CD4-positive, alpha-beta T cell treated with Interleukin-6 for 4 hours (primary cell): ENCODE results near the gene PPARG.

Experiments
- DNase-seq: peaks from one replicate; pipeline ENCODE4 v3.0.0-alpha.2; 2020; ENCODE audit warnings: mixed read lengths

PPARG gene

DNA sequence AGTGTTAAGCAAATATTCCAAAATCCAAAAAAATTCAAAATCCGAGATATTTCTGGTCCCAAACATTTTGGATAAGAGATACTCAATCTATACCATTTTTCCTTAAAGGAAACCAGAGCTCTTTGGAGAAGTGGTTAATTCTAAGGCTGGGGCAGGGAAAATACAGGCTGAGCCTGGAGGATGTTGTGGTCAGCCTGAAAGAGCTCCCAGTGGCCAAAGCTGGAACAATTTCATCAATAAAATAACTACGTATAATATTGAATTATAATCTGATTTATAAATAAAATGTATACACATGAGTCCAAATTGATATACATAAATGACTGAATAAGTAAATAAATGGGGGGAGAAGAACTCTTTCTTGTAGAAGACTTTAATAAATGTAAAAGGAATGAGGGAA is 24.6 kb downstream of the PPARG start:
- no peak for DNase-seq

DNA sequence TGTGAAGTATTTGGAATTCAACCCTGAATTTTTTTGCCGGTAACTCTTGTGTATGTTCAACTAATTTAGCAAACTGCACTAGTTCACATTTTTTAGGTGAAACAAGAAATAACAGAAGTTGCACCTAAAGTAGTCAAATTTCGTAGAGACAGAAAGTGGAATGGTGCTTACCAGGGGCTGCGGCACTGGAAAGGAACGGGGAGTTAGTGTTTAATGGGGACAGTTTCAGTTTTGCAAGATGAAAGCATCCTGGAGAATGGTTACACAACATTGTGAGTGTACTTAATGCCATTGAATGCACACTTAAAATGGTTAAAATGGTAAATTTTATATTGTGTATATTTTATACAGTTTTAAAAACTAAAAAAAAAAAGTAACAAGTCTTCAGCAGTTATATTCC is 27.4 kb downstream of the PPARG start:
- DNase-seq: no peak

DNA sequence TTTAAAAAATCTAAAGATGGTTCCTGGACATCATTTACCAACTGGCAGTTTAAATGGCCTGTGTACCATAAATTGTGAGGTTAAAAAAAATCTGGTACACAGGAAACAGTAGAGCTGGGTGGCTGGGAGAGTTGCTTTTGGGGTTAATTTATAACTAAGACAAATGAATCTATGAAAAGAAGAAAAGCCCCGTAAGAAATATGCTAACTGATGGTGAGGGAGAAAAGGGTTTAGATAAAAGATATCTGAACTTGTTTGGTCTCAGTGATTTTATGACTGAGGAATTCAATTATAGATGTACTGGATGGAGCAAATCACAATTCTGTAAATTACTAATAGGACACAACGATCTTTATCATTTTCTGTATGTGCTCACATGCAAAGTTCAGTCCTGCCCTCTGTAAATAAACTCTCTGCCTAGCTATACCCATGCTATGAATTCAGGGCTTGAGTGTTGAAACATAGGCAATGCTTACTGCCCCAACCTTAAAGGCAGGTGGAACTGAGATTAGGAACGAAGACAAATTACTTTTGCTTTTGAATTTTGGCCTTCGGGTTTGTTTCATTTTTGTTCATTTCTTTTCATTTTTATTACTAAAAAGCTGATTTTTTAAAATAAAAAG is 28.0 kb downstream of the PPARG start:
- DNase-seq: no peak

DNA sequence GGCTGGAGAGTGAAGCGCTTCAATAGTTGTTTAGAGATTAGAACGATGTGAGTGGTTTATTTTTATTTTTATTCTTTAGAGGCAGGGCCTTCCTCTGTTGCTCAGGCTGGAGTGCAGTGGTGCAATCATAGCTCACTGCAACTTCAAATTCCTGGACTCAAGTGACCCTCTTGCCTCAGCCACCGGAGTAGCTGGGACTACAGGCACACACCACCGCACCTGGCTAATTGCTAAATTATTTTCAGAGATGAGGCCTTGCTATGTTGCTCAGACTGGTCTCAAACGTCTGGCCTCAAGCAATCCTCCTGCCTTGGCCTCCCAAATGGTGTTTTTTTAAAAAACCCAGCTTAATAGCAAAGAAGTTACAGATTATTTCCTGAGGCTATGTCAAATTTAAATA is 29.0 kb downstream of the PPARG start:
- DNase-seq: no peak

DNA sequence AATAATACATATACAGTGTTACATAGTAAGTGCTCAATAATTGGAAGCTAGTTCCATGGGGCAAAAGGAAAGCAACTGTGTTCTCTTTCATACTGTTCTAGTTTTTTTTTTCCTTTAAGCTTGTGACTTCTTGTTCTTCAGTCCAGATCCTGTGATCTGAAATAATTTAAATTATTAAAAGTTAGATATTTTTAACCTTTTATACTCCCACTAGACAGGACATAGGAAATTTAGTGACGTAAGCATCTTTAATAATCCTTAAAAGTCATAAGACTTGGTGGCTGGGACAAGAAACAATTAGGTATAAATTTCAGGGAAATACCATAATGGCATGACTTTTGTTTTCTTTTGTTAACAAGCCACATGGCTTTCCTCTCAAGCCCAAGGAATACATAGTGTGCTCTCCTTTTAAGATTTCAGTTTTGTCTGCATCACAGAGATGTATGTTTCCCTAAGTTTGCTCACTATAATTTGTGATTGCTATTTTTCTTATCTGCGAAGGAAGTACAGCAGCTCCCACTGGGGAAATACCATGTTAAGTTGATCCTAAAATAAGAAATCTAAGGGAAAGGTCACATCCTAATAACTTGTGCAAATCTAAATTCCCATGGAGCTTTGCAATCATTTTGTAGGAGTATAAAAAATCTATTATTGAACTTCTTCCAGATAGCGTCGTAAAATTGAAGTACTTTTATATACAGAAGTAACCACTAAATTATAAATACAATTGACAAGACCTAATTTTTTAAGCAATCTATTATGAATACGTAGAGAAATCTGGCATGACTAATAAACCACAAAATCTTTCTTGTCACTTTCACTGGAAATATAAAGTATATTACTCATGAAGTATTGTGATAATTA is 30.1 kb downstream of the PPARG start:
- DNase-seq: no peak

DNA sequence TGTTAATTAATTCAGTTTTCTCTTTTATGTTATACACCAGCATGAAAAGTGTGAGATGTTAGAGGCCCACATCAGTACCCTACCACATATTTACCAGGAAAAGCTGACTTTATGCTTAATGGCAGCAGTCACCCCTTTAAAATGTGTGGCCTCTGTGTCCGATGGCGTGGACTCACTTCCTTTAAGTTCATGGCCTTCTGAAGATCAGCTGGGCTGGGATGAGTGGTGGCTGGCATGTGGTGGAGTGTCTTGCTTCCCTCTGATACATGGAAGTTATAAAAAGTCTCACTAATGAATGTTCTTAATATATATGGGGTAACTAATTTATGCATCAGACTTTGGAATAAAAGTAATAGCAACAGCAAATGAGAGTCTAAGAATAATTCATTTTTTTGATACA is 32.1 kb downstream of the PPARG start:
- DNase-seq: no peak

DNA sequence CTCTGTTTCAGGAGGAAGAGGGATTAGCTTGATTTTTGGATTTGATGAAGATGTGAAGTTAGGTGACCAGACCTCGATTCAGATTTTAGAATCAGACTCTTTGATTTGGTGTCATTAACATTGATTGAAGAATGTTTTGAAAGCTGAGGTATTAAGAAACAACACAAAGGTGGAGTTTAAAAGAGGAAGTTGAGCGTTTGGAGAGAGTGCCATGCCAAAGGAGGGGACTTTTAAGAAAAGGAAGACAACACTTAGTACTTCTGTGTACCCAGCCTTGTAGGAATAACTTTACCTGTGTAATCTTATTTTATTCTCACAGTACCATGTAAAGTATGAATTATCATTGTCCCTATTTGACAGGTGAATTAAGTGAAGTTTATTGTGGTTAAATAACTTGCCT is 34.4 kb downstream of the PPARG start:
- DNase-seq: no peak

DNA sequence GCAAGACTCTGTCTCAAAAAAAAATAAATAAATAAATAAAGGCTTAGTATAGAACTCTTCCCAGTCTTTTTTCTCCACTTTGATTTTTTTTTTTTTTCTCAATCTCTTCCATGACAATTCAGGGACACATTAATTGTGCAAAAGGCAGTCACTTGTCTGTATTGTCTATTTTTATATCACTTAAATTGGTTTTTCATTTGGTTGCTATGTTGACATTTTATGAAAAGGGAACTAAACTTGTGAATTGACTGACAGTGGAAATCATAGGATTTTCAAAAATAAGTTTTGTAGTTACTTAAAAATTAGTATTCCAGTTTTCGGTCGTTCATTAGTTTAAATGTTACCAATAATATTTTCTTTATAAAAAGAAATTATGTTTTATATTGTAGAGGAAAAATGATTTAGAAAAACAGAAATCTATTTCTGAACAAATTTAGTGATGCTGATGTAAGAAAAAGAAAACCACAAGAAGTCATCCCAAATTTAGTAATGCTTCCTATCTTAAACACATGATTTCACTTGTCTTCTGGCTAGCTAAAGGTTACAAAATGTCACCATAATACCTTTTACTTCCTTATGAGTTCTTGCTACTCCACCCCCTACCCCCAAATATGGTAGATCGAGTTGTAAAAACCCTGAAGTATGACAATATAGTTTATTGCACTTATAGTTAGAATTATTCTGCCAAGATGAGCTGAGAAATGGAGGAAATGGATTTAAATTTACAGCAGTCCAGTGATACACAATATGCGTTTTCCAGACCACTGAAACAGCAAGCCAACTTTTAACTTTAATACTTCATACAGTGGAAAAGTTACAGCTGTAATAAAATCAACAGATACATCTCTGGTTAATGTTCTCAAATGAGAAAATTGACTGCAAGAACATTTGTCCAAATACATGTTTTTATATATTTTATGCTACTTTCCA is 37.0 kb downstream of the PPARG start:
- no peak for DNase-seq

DNA sequence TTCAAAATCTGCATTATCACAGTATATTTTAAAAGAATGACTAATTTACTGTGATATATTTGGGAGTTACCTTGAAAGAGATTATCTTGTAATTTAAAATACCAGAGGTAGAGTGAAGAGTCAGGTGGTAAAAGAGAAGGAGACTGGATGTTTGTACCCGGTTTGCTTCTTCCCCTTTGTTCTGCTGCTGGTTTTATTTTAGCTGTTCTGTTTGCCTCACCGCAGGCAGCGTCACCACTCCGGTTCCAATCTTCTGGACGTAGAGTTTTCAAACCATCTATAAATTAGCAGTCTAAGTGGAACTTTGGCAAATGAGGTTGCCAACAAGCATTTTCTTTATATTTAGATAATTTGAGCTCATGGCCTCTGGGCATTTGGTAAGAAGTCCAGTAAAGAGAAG is 38.2 kb downstream of the PPARG start:
- no peak for DNase-seq

DNA sequence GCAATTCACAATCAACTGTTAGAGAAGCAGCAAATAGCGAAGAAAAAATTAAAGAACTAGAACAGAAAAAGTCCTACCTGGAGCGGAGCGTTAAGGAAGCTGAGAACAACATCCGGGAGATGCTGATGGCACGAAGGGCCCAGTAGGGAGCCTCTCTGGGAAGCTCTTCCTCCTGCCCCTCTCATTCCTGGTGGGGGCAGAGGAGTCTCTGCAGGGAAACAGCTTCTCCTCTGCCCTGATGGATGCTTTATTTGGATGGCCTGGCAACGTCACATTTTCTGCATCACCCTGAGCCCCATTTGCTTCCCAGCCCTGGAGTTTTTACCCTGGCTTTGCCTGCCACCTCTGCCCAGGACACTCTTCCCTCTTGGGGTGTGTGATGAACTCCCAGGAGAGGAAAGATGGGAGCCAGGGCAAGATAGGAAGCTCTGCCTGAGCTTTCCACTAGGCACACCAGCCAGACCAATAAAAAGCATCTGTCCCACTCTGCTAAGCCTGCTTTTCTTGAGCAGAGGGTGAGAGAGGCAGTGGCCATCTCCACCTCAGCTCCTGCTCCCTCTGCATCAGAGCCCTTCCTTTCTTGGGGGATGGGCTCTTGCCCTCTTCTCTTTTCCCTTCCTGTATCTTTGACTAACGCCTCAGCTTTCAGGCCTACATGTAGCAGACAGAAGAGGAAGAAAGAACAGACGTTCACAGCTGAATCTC is 39.4 kb downstream of the PPARG start:
- no peak for DNase-seq

DNA sequence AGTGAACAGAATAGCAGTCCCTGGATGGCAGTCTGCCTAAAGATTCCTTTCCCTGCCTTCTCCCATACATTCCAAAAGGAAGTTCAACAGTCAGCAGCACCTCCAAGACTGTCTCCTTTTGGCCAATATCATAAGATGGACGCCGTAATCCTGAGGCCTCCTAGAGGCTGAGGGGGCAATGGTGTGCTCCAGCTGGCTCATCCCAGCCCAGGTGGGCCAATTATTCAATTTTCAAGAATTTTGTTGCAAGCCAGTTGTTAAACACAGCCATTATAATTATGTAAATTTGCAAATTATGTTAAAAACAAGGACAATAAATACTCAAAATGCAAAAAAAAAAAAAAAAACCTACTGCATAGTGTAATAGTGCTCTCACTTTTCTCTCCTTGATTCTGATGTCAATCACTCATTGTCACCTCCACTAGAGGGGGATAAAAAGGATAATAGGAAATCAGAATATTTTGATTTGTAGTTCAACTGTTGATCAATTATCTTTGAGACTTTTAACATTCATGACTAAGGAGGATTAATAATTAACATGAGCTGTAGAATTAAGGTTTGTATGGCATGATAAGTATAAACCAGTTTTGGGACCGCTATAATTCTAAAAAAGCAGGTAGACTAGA is 40.1 kb downstream of the PPARG start:
- no peak for DNase-seq

DNA sequence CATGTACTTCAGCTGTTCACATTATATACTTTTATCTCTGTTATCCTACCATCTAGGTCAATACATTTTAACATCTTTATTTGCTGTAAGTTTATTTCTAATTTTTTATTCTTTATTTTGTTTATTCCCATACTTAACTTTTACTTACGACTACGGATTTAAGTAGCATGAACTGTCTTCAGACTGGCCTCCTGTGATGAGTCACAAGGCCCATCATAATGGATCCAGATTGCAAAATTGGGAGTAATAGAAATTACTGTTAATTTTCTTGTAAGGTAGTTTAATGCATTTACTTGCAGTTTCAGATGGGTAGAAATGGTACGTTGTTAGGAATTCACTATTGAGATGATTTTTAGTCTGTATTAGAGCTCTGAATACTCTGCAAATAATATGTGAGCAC is 45.9 kb downstream of the PPARG start:
- DNase-seq: no peak

DNA sequence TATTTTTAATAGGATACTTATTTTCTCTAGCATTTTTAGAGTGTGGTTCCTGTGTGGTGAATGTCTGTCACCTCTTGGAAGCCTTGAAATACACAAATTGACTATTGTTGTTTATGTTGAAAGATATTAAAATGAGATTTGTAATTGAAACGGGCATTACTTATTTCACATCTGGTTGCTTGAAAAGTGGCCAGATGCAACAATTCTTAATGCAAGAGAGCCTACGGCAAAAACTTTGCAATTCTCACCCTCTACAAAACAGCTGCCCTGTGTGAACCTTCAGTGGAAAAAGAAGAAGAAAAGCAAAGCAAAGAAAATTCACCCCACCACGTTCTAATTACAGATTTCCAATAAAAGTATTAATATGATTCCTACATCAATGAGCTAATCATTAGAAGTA is 46.6 kb downstream of the PPARG start:
- DNase-seq: no peak

DNA sequence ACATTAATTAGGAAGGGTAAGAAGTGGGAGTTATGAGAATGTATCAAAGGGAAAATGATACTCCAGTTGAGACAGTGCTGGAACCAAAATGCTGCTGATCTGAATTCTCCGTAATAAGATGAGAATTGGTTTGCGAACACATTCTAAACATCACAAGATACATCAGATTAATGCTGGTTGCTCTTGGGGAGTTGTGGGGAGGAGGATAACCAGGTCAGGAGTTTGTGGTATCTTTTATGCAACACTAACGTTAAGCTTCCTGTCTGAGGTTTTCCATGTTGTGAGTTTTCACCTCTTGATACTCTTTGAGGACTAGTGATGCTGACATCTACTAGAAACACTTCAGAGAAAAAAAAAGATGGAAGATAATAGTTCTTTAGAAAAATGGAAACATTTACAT is 47.2 kb downstream of the PPARG start:
- DNase-seq: no peak

DNA sequence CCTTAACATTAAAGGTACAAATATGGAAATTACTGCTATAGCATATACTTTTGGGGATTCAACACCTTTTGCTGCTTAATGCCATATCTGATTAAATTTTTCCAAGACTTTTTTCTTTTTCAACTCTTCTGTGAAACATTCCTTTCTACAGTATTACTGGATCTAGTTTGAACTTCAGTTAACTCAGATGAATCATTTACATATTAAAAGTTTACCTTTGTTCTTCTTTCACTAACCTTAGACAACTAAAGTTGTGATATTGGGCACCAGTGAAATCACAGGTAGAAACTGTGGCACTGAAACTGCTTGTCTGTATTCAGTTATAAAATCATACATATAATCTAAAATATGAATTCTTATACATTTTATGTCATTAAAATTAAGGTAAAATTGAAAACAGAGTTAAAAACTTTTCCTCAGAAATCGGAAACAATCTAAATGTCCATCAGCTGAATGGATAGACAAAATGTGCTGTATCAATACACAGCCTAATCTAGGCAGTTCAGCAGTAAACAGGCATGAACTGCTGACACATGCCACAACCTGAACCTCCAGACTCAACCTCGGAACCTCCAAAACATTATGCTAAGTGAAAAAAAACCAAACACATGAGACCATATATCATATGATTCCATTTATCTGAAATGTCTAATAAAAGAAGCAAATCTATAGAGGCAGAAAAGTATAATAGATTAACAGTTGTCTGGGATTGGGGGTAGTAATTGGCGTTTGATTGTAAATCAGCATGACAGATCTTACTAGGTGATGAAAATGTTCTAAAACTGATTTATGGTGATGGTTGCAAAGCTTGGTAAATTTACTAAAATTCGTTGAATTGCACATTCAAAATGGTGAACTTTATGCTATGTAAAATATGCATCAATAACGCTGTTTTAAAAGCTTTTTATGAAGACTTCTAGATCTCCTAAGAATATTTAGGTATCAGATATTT is 50.0 kb downstream of the PPARG start:
- DNase-seq: no peak

DNA sequence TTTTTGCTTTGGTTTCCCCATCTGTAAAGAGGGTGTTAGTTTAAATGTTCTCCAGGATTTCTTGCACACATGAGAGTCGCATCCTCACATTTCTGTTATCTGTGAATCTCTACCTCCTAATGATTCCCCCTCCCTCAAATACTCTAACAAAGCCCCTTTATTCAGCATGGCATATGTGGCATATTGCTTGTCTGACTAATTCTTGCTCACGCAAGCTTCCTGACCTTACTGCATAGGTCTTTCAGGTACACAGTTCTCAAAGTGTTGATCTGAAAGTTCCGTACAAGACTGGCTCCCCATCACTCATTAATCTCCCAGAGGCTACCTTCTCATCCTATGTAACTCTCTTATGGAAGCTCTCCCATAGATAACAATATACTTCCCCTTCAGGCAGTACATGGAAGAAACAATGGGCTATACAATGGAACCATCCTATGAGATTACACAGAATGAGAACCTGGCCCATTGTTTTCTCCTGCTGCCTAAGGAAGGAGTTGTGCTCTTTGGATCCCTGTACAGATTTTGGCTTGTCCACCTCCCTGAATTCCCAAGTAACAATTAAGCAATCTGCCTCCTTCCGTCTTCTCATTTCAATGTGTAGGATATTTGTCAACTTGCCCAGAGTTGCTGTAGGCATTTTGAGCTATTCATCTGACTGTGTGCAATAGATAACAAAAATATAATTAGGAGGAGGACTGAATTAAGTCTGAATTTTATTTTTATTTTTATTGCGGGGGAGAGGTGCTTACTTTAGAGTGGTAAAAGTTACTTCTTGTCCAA is 51.0 kb downstream of the PPARG start:
- no peak for DNase-seq

DNA sequence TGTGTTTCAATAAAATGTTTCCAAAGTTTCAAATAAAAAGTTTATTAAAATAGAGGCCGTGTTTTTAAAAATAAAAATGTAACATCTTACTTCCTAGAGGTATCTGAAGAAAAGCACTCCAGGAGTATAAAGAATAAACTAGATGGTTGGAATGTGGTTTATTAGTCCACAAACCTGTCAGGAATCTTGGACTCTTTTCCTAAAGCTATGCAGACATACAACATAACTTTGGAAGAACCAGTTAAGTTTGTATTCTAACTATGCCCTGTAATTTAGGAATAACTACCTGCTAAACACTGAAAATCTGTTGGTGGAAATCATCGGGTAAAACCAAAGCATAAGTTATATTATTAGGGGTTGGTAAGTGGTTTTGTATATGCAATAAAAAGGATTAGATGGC is 51.6 kb downstream of the PPARG start:
- DNase-seq: no peak

DNA sequence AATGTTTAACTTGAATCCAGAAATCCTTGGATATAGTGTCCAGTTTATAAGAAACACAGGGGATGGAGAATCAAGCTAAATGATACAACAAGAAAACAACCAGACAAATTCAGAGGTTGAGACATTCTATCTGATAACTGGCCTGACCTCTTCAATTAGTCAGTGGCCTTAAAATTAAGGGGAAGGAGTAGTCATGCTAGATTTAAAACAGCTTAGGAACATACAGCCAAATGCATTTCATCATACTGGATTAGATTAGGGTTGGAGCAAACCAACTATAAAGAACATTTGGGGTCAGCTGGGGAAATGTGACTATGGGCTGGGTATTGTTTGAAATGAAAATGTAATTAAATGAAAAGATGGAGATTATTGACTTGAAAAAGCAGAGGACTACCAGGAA is 53.3 kb downstream of the PPARG start:
- no peak for DNase-seq

DNA sequence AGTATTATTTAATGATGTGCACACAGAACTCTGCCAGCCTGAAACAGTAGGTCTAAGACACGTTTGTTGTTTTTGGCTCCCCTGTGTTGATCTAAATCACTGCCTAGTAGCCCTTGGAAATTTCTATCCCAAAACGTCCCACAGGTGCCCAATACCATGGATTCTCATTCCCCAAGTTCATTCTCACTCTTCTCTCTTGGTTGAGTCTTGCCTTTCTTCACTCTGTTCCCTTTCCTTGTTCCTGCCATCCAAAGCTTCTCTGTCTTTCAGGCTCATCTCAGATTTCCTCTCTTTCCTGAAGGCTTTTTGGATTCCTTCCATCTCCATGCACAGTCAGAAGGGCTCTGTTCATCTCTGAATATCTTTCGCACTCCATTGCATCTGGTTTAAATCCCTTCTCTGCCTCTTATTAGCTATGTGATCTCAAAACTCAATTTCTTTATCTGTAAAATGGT is 54.2 kb downstream of the PPARG start:
- DNase-seq: no peak

DNA sequence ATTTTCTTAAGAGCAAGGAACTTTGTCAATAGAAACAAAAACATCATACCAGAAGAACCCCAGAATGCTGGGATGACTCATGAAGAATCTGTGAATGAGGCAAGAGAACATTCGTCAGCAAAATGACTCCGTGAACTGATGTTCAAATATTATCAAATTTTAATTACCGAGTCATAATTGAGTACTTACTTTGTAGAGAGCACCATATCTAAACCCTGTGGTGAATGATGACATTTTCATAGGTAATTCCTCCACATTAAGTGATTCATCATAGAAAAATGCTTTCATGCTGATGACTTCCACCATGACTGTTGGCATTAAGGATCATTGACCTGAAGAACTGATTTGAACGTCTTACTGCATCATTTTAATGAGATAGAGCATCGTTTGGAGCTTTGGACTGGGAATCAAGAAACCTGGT is 56.3 kb downstream of the PPARG start:
- no peak for DNase-seq
